GM13977 (cell line): ENCODE results near the gene HHEX.

ENCODE experiments used
- DNase-seq: peaks from one replicate; pipeline ENCODE4 v3.0.0; 2012; ENCODE audit warnings: low spot score
- CTCF ChIP-seq: IDR thresholded peaks from 2 replicates; pipeline ENCODE4 v1.5.1; 2012; ENCODE audit warnings: mild to moderate bottlenecking, control low read depth; ENCODE audit not compliant: insufficient read depth; ENCODE audit errors: extremely low read depth, missing control alignments
- in situ Hi-C: fragments of 300-500 bp; cut with MboI; formaldehyde crosslinking; loops from one replicate; pipeline ENCODE4 v1.12.0; 2022; ENCODE audit warnings: low sequenced_read_pairs, low pct_unique_long_range_greater_than_20kb, mixed read lengths, inconsistent platforms; ENCODE audit not compliant: unreplicated experiment

The HHEX gene

GRCh38 chr10:92681306-92681834 lies 8.4 kb upstream of the HHEX start:
- in situ Hi-C loops = no loop called here
- no peak for DNase-seq
- no peak for TF ChIP-seq CTCF

- no peak for DNase-seq
- in situ Hi-C loops = no loop called here
- no peak for TF ChIP-seq CTCF
Measured at GRCh38 chr10:92688573-92688926, 1.2 kb upstream of the HHEX start.

- DNase-seq = no peak
- in situ Hi-C loops = no loop called here
- no peak for TF ChIP-seq CTCF
Measured at GRCh38 chr10:92688927-92689662, 660 bp upstream of the HHEX start.

GRCh38 chr10:92690211-92690914 lies 608 bp downstream of the HHEX start:
- DNase-seq = peak; percentile 53
- in situ Hi-C loops = no loop called here
- TF ChIP-seq CTCF = no peak

GRCh38 chr10:92690915-92691590 lies 1.3 kb downstream of the HHEX start:
- DNase-seq = no peak
- in situ Hi-C loops = no loop called here
- TF ChIP-seq CTCF = no peak

- in situ Hi-C loops = no loop called here
- TF ChIP-seq CTCF = no peak
- peak; percentile 50 for DNase-seq
Measured at GRCh38 chr10:92691591-92692079, 1.9 kb downstream of the HHEX start.
